Left renal cortex interstitium (tissue), 4 donors: Measurements from ENCODE around the gene CCSAP. TPM values are rescaled to one million over a fixed set of nuclear protein-coding genes. Genes with fewer than 3 reads are reported as not detected.

Experiments used
- polyA plus RNA-seq, 4 donors: library from polyadenylated mRNA; unstranded; fragments of 120-200 nt; gene quantifications; one replicate each; pipeline ENCODE4 v1.2.1, GENCODE V29; 2013; ENCODE audit not compliant: insufficient read length in 4 of 4

CCSAP gene
- polyA plus RNA-seq, 4 donors: 8.3 to 10.9 (median 9.1) TPM

Other genes starting within 250 kb of the CCSAP start
- gene RAB4A, start 71.9 kb downstream of the CCSAP start, polyA plus RNA-seq: 10 to 100 TPM; 55.6 to 57.7 (median 57.3) TPM
- gene ACTA1, start 91.0 kb upstream of the CCSAP start, polyA plus RNA-seq: 1 to 10 TPM in 2 of 4 donors, under 1 TPM in 2; 0.56 to 3.0 (median 1.3) TPM
- gene NUP133, start 165.3 kb upstream of the CCSAP start, polyA plus RNA-seq: 10 to 100 TPM; 40.5 to 49.6 (median 44.3) TPM
- 10 to 100 TPM; 17.3 to 23.3 (median 20.1) TPM for gene ABCB10, start 215.7 kb upstream of the CCSAP start, polyA plus RNA-seq